Hypothalamus (tissue), 51 donors: ENCODE measurements around the gene HBA1.
A peak's percentile ranks its signal among the peaks of the same experiment; 100 is the strongest.
"Not testable (repeated sequence)": the region's sequence is repeated elsewhere in the genome, so short reads cannot be mapped to it uniquely, and the experiment has no call there.

Source experiments
- DNase-seq, 51 donors: peaks; one replicate each; lab custom pipeline; 2025; lab: John Stamatoyannopoulos, UW

Gene HBA1

GRCh38 chr16:176477-177382 is at the start of gene HBA1:
Gene HBA1 (plus strand): TSS chr16:176680. CDS start chr16:176717, 37 bp downstream.
- DNase-seq, result not testable (repeated sequence)

- no peak for DNase-seq
Observed at GRCh38 chr16:129075-129474, 47.4 kb upstream of the HBA1 start.

GRCh38 chr16:130533-131173 is 45.8 kb upstream of the HBA1 start:
- DNase-seq, result no peak

GRCh38 chr16:132120-132519 is 44.4 kb upstream of the HBA1 start:
- DNase-seq, result no peak

GRCh38 chr16:133716-134115 is 42.8 kb upstream of the HBA1 start:
- DNase-seq, result no peak

GRCh38 chr16:138049-138417 is 38.4 kb upstream of the HBA1 start:
- DNase-seq, result peak in 8 of 51 donors; percentile 6 to 28 (median 14)

GRCh38 chr16:140175-140857 is 36.2 kb upstream of the HBA1 start:
- DNase-seq, result no peak

GRCh38 chr16:142405-142967 is 34.0 kb upstream of the HBA1 start:
- peak in 13 of 51 donors; percentile 5 to 45 (median 15) for DNase-seq

GRCh38 chr16:143047-143446 is 33.4 kb upstream of the HBA1 start:
- DNase-seq, result no peak

GRCh38 chr16:143456-143855 is 33.0 kb upstream of the HBA1 start:
- DNase-seq, result no peak

- DNase-seq, result no peak
Observed at GRCh38 chr16:144797-145252, 31.7 kb upstream of the HBA1 start.

- DNase-seq, result no peak
Observed at GRCh38 chr16:146646-147045, 29.8 kb upstream of the HBA1 start.

GRCh38 chr16:149024-149660 is 27.3 kb upstream of the HBA1 start:
- no peak for DNase-seq

- DNase-seq, result no peak
Observed at GRCh38 chr16:152141-153128, 24.0 kb upstream of the HBA1 start, which contains the start of gene HBZ. Gene HBZ (plus strand): TSS chr16:152644. CDS start chr16:152910, 266 bp downstream.

- not testable (repeated sequence) for DNase-seq
Observed at GRCh38 chr16:153129-153521, 23.4 kb upstream of the HBA1 start.

- not testable (repeated sequence) for DNase-seq
Observed at GRCh38 chr16:153550-154216, 22.8 kb upstream of the HBA1 start.

GRCh38 chr16:154217-155030 is 22.1 kb upstream of the HBA1 start:
- DNase-seq, result peak in 3 of 51 donors; percentile 2 to 18 (median 7)

- no peak for DNase-seq
Observed at GRCh38 chr16:155031-155398, 21.5 kb upstream of the HBA1 start.
